SJSA1 (cell line): Measurements from ENCODE around the gene CAMTA1. TPM values are rescaled to one million over a fixed set of nuclear protein-coding genes. Genes with fewer than 3 reads are reported as not detected.

Source experiments
- DNase-seq, 2 experiments: peaks; one replicate each; pipeline ENCODE4 v3.0.0-alpha.2; 2015 to 2020; ENCODE audit warnings: low spot score in 2 of 2, low read depth in 1 of 2
- H3K27ac ChIP-seq: fragments of 250-450 bp; sonication (Bioruptor Pico); 2 replicates; pipeline ENCODE4 v1.5.1; 2020; ENCODE audit warnings: mild to moderate bottlenecking, moderate library complexity
- H3K27me3 ChIP-seq: fragments of 250-450 bp; sonication (Bioruptor Pico); replicated peaks from 2 replicates; pipeline ENCODE4 v1.5.1; 2020; ENCODE audit warnings: mild to moderate bottlenecking, moderate library complexity
- H3K36me3 ChIP-seq: fragments of 250-450 bp; sonication (Bioruptor Pico); 2 replicates; pipeline ENCODE4 v1.5.1; 2020; ENCODE audit warnings: mild to moderate bottlenecking
- H3K4me1 ChIP-seq: fragments of 250-450 bp; sonication (Bioruptor Pico); replicated peaks from 2 replicates; pipeline ENCODE4 v1.6.1; 2021; ENCODE audit warnings: mild to moderate bottlenecking
- H3K4me3 ChIP-seq: fragments of 250-450 bp; sonication (Bioruptor Pico); 2 replicates; pipeline ENCODE4 v1.5.1; 2020; ENCODE audit warnings: mild to moderate bottlenecking
- H3K9me3 ChIP-seq: fragments of 250-450 bp; sonication (Bioruptor Pico); replicated peaks from 2 replicates; pipeline ENCODE4 v1.5.1; 2020; ENCODE audit warnings: mild to moderate bottlenecking
- total RNA-seq: library from RNA; depleted of rRNA; stranded (reverse); fragments of >200 nt; shearing (Covaris generic); gene quantifications from 2 replicates; pipeline ENCODE4 v1.2.3, GENCODE V29; 2014

CAMTA1 gene
- total RNA-seq, 1 experiment from 2014 or later, result 136 TPM

DNA sequence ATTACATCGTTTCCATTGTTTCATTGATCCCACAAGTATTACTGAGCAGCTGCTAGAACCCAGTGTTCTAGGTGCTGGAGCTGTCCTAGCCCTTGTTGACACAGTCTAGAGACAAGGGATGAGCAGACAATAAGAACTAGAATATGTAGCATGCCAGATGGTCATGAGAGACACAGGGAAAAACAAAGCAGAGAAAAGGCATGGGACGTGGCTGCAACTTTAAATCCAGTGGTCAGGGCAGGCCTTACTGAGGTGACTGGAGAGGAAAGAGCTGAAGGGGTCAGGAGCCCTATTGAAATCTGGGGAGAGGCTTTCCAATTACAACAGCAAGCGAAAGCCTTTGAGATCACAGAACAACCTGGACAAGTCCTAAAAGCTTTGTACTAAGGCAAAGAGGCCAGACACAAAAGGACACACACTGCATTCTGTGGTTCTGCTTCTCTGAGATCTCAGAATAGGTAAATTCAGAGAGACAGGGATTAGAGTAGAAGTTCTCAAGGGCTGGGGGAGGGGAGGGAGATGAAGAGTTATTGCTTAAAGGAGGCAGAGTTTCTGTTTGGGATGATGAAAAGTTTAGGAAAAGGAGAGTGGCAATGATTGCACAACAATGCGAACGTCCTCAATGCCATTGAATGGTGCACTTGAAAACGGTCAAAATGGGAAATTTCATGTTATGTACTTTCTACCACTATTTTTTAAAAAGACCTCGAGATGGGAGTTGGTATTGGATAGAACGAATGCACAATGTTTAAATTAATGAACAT is 518.5 kb downstream of the CAMTA1 start:
- no peak for DNase-seq
- H3K36me3 ChIP-seq, result no peaks in the 10 kb centered on the region
- H3K4me3 ChIP-seq, result no peak overlapping the region
- H3K27ac ChIP-seq, result no peak overlapping the region
- no peaks in the 10 kb centered on the region for H3K27me3 ChIP-seq
- peaks cover 28% of the 10 kb centered on the region for H3K4me1 ChIP-seq
- no peaks in the 10 kb centered on the region for H3K9me3 ChIP-seq

DNA sequence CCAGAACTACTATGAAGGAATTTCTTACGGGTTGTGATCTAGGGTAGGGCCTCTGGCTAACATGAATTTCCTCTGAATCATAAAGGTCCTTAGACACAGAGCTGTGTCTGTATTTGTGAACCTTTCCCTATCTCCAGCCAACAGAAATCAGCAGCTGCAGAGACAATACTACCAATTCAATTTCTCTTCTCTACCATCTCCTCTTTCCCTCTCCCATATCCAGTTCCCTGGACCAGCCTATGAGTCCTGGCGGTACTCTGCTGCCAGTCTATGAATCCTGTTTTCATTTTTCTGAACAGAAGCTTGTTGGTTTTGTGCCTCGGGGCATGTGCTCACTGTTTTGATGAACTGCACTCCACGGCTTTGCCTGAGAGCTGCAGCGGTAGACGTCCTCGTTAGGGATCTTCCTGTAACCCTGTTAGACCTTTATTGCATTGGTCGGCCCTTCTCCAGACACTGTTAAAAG is 527.9 kb downstream of the CAMTA1 start:
- Histone ChIP-seq H3K9me3 (no peaks in the 10 kb centered on the region), H3K27me3 (no peaks in the 10 kb centered on the region), H3K36me3 (no peaks in the 10 kb centered on the region), H3K4me3 (no peak overlapping the region), H3K27ac (no peak overlapping the region; the same call in 1 of the 2 replicates), H3K4me1 (peaks cover 16% of the 10 kb centered on the region)
- peak; percentile 26 to 30 for DNase-seq

DNA sequence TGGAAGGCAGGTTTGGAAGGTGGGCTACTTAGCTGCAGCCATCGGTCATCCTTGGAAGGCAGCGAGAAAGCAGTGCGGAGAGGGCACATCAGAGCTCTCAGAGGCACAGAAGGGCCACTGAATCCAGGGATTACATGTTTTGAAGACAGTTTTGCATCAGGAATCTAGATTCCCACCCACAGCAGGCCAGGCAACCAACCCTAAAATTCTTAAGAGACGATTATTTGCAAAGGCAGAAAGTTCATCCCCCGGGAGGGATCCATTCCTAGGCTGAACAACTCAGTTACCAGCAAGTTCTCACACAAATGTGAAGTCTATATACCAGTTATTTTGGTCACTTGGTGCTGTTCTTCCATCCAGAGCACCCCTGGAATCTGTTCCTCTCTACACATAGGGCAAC is 528.6 kb downstream of the CAMTA1 start:
- H3K27me3 ChIP-seq, result no peaks in the 10 kb centered on the region
- no peak overlapping the region for H3K27ac ChIP-seq
- no peak for DNase-seq

DNA sequence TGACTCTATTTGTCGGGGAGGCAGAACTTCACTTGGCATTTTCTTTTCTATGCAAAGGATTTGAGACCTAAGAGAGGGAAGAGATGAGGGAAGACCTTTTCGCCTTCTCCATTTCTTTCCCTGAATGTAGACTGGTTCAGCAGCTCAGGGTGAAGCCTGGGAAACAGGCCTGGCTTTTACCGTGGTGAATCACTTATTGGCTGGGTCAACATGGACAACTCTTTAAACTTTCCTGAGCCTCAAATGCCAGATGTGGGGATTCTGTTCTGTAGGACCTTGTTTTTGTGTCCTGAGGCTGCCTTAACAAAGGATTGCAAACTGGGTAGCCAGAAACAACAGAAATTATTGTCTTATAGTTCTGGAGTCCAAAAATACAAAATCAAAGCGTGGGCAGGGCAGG is 530.1 kb downstream of the CAMTA1 start:
- H3K4me3 ChIP-seq, result no peak overlapping the region

More for the DNA sequence above, 528.6 kb downstream of the CAMTA1 start:
- Histone ChIP-seq H3K4me1 (peaks cover 16% of the 10 kb centered on the region), H3K9me3 (no peaks in the 10 kb centered on the region), H3K36me3 (no peaks in the 10 kb centered on the region), H3K4me3 (no peak overlapping the region)

DNA sequence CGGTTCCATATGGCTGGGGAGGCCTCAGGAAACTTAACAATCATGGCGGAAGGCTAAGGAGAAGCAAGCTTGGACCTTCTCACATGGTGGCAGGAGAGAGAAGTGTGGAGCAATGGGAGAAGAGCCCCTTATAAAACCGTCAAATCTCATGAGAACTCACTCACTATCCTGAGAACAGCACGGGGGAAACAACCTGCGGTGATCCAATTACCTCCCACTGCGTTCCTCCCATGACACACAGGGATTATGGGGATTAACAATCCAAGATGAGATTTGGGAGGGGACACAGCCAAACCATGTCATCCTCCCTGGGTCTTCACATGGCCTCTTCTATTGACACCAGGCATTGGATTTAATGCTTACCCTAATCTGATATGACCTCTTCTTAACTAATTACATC is 530.7 kb downstream of the CAMTA1 start:
- Histone ChIP-seq H3K9me3 (no peaks in the 10 kb centered on the region), H3K27ac (no peak overlapping the region), H3K4me1 (peaks cover 16% of the 10 kb centered on the region), H3K36me3 (no peaks in the 10 kb centered on the region), H3K27me3 (no peaks in the 10 kb centered on the region), H3K4me3 (no peak overlapping the region)
- DNase-seq, result no peak

More for the DNA sequence above, 530.1 kb downstream of the CAMTA1 start:
- Histone ChIP-seq H3K27me3 (no peaks in the 10 kb centered on the region), H3K9me3 (no peaks in the 10 kb centered on the region), H3K27ac (no peak overlapping the region), H3K36me3 (no peaks in the 10 kb centered on the region), H3K4me1 (peaks cover 16% of the 10 kb centered on the region)
- no peak for DNase-seq

DNA sequence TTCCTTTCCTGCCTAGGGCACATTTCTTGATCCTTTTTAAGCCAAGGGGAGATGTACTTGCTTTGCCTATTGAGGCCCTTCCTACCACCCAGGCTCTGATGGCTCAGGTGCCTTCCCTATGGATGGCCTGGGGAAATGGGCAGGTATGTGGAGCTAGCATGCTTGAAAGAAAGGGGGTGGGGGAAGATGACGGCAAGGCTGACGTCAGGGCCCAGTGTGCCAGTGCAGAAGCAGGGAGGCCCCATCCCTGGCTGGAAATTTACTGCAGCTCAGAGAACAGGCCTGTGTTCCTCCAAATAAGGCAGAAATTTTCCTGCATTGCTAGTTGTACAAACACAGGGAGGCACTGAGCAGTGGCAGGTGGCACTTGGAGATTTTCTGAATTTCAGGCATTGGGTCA is 532.6 kb downstream of the CAMTA1 start:
- Histone ChIP-seq H3K27me3 (no peaks in the 10 kb centered on the region), H3K9me3 (no peaks in the 10 kb centered on the region), H3K4me3 (no peak overlapping the region), H3K4me1 (peaks cover 10% of the 10 kb centered on the region), H3K27ac (no peak overlapping the region), H3K36me3 (no peaks in the 10 kb centered on the region)
- no peak for DNase-seq

DNA sequence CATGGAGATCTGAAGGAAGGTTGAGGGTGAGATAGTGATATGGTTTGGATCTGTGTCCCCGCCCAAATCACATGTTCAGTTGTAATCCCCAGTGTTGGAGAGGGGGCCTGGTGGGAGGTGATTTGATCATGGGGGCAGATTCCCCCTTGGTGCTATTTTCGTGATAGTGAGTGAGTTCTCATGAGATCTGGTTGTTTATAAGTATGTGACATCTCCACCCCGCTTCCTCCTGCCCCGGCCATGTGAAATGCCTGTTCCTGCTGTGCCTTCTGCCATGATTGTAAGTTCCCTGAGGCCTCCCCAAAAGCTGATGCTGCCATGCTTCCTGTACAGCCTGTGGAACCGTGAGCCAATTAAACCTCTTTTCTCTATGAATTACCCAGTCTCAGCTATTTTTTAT is 533.9 kb downstream of the CAMTA1 start:
- H3K4me1 ChIP-seq, result no peaks in the 10 kb centered on the region
- DNase-seq, result no peak
- no peaks in the 10 kb centered on the region for H3K9me3 ChIP-seq
- H3K4me3 ChIP-seq, result no peak overlapping the region
- no peaks in the 10 kb centered on the region for H3K27me3 ChIP-seq
- H3K27ac ChIP-seq, result no peak overlapping the region
- H3K36me3 ChIP-seq, result no peaks in the 10 kb centered on the region

DNA sequence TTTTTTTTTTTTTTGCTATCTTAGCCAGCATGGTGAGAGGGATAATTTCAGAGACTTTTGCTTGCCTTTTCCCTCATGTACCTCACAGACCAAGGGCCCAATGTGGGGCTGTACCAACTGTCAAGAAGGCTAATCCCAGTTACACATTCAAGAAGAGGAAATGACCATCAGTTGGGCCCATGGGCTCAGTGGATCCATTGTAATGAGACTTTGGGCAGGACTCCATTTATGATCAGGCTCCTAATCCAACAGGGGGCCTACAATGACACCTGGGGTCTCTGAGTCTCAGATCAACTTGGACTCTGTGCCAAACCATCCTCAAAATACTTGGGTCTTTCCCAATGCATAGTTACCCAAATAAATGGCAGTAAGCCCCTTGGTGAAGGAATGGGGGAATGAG is 535.4 kb downstream of the CAMTA1 start:
- no peaks in the 10 kb centered on the region for H3K4me1 ChIP-seq
- no peaks in the 10 kb centered on the region for H3K36me3 ChIP-seq
- DNase-seq, result no peak
- no peaks in the 10 kb centered on the region for H3K9me3 ChIP-seq
- H3K27me3 ChIP-seq, result no peaks in the 10 kb centered on the region
- no peak overlapping the region for H3K4me3 ChIP-seq
- H3K27ac ChIP-seq, result no peak overlapping the region

DNA sequence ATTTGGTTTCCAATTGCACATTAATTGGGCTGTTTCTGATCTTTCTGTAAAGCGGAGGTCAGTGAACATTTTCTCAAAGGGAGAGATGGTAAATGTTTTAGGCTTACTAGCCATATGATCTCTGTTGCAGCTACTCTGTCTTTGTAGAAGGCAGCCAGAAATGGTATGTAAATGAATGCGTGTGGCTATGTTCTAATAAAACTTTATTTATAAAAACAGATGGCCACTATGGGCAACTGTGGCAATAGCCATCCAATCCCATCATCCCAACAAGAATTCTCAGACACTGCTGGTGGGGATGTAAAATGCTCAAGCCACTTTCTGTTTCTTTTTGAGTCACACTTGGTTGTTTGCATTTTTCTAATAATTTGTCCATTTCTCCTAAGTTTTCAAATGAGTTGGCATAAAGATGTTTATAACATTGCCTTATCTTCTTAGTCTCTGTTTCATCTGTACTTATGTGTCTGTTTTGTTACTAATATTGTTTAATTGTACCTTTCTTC is 537.1 kb downstream of the CAMTA1 start:
- no peak overlapping the region for H3K4me3 ChIP-seq
- no peaks in the 10 kb centered on the region for H3K27me3 ChIP-seq
- DNase-seq, result no peak
- H3K4me1 ChIP-seq, result no peaks in the 10 kb centered on the region
- no peak overlapping the region for H3K27ac ChIP-seq
- no peaks in the 10 kb centered on the region for H3K36me3 ChIP-seq
- no peaks in the 10 kb centered on the region for H3K9me3 ChIP-seq

DNA sequence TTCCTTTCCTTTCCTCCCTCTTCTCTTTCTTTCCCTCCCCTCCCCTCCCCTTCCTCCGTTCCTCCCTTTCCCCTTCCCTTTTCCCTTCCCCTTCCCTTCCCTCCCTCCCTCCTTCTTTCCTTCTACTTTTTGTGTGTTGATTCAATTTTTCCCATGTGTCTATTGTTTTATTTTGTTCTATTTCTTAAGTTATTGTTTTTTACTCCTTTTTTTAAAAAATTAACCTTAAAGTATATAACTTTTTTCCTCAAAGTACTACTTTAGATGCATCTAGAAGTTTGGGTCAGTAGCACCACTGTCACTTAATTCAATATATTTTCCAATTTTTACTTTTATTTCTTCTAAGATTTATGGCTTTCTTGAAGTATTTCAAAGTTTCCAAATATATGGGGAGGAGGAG is 537.7 kb downstream of the CAMTA1 start:
- no peaks in the 10 kb centered on the region for H3K27me3 ChIP-seq
- no peaks in the 10 kb centered on the region; the same call in 1 of the 2 replicates for H3K9me3 ChIP-seq
- H3K4me3 ChIP-seq, result no peak overlapping the region
- no peaks in the 10 kb centered on the region for H3K4me1 ChIP-seq
- no peak for DNase-seq
- H3K27ac ChIP-seq, result no peak overlapping the region
- H3K36me3 ChIP-seq, result no peaks in the 10 kb centered on the region

DNA sequence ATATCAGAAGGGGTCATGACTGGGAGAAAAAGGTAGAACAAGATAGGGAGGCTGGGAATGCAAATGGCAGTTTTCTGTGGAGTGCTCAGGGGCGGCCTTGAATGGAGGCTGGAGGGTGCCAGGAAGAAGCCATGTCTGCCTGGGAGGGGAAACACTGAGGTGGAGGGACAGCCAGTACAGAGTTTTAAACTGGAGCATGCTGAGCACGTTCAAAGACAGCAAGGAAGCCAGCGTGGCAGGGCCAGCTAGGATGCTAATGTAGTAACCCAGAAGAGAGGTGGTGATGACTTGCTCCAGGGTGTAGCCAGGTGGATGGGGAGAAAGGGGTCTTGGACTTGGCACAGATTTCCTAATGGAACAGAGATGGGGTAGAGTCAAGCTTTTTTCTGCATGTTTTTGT is 540.0 kb downstream of the CAMTA1 start:
- H3K27me3 ChIP-seq, result no peaks in the 10 kb centered on the region
- H3K36me3 ChIP-seq, result no peaks in the 10 kb centered on the region
- no peaks in the 10 kb centered on the region; the same call in 1 of the 2 replicates for H3K9me3 ChIP-seq
- H3K27ac ChIP-seq, result no peak overlapping the region
- no peak for DNase-seq
- no peak overlapping the region for H3K4me3 ChIP-seq
- no peaks in the 10 kb centered on the region for H3K4me1 ChIP-seq

DNA sequence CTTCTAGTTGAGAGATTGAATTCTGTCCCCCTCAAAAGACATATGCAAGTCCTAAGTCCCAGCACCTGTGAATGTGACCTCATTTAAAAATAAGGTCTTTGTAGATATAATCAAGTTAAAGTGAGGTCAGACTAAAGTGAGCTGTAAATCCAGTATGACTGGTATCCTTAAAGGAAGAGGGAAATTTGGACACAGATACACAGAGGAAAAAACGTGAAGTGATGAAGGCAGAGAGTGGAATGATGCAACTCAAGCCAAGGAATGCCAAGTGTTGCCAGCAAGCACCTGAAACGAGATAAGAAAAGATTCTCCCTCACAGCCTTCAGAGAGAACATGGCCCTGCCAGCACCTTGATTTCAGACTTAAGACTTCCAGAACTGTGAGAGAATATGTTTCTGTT is 541.1 kb downstream of the CAMTA1 start:
- no peak for DNase-seq
- Histone ChIP-seq H3K27me3 (no peaks in the 10 kb centered on the region), H3K4me3 (no peak overlapping the region), H3K27ac (no peak overlapping the region), H3K36me3 (no peaks in the 10 kb centered on the region), H3K9me3 (no peaks in the 10 kb centered on the region; the same call in 1 of the 2 replicates), H3K4me1 (no peaks in the 10 kb centered on the region; the same call in 1 of the 2 replicates)

DNA sequence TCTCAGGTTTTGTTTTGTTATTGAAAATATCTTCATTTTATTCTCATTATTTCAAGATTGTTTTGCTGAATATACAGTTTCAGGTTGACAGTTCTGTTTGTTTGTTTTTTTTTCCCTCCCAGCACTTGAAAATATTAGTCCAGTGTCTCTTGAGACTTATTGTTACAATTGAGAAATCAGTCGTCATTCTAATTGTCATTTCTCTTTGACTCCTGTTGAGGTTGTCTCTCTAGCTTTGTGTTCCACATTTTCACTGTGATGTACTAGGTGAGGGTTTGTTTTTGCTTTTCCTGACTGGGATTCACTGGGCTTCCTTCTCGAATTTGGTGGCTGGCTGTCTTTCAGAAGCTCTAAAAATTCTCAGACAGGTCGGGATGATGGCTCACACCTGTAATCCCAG is 542.6 kb downstream of the CAMTA1 start:
- Histone ChIP-seq H3K4me3 (no peak overlapping the region), H3K4me1 (peaks cover 14% of the 10 kb centered on the region), H3K36me3 (no peaks in the 10 kb centered on the region), H3K27ac (no peak overlapping the region), H3K27me3 (no peaks in the 10 kb centered on the region), H3K9me3 (no peaks in the 10 kb centered on the region; the same call in 1 of the 2 replicates)
- DNase-seq, result no peak

DNA sequence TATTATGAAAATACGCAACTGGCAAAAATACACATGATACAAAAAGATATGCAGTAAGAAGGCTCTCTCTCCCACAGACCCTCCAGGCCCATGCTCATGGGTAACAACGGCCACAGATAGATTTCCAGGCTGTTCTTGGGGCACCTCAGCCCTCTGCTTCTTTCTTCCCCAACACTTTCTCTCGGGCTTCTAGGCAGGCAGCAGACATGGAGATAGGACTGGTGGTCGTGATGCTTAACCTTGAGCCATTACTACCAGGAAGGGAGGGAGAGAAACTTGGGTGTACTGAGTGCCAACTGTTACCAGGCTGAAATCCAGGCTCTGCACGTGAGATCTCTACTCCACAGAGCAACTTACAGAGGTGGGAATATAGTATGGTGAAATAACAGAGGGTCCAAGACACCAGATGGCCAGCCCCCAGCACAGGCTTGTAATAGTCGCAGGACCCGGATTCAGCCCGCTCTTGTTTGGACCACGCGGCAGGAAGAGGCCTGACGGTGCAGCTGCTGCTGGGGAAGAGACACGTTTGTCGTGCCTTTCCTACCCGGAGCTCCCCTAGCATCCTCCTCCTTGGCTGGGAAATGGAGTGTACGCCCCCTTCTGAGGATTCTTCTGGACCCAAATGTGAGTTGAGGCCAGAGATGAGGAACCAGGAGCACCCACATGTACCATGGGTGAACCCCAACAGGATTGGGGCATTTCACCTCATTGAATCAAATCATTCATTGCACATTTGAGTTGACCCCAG is 544.8 kb downstream of the CAMTA1 start:
- Histone ChIP-seq H3K27ac (no peak overlapping the region), H3K4me1 (peaks cover 34% of the 10 kb centered on the region)
- no peak for DNase-seq

More for the DNA sequence above, 544.8 kb downstream of the CAMTA1 start:
- Histone ChIP-seq H3K36me3 (no peaks in the 10 kb centered on the region), H3K9me3 (no peaks in the 10 kb centered on the region; the same call in 1 of the 2 replicates), H3K27me3 (no peaks in the 10 kb centered on the region), H3K4me3 (no peak overlapping the region)
